Nephron (organoid): ENCODE data around the gene UBE2H.

Experiments used
- H3K27ac Mint-ChIP-seq, 3 experiments: 2 replicates each; pipeline ENCODE4 v1.8.0; 2020; ENCODE audit warnings: mixed read lengths in 3 of 3, mild to moderate bottlenecking in 2 of 3, moderate library complexity in 1 of 3
- H3K27me3 Mint-ChIP-seq: 2 replicates; pipeline ENCODE4 v1.8.0; 2021; ENCODE audit warnings: low read depth, mild to moderate bottlenecking, moderate library complexity, mixed read lengths
- H3K36me3 Mint-ChIP-seq: 2 replicates; pipeline ENCODE4 v1.8.0; 2020; ENCODE audit warnings: low read depth, mixed read lengths
- H3K4me1 Mint-ChIP-seq: 2 replicates; pipeline ENCODE4 v1.8.0; 2020; ENCODE audit warnings: mixed read lengths
- H3K4me3 Mint-ChIP-seq, 3 experiments: 2 replicates each; pipeline ENCODE4 v1.8.0; 2020; ENCODE audit warnings: mild to moderate bottlenecking in 3 of 3, mixed read lengths in 3 of 3, moderate library complexity in 2 of 3
- H3K9me3 Mint-ChIP-seq: 2 replicates; pipeline ENCODE4 v1.8.0; 2020; ENCODE audit warnings: mixed read lengths
- TF ChIP-seq, protein P1 (sequence below), 3 experiments: fragments of 200-600 bp; sonication (generic); IDR thresholded peaks; one replicate each; pipeline ENCODE4 v1.5.0; 2021; ENCODE audit warnings: antibody characterized with exemption in 3 of 3; ENCODE audit not compliant: unreplicated experiment in 3 of 3

UBE2H gene

DNA sequence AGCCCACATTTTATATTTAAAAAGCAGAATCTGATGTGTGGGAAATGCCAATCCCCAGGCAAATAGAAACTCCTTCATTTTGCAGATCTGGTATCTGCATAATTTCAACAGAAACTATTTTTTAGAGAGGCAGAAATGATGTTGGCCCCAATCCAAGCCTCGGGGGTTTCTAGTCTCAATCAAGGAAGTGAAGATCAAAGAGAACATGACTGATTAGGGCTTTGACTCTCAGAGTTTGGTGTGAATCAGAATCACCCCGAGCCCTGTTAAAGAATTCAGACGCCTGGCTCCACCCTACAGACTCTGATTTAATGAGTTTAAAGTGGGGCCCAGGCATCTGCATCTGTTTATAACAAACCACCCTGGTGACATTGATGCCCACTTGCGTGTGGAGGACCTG lies 36.7 kb upstream of the UBE2H start:
- Mint-ChIP-seq H3K4me3 (no peak overlapping the region), H3K4me1 (no peaks in the 10 kb centered on the region), H3K27ac (no peak overlapping the region), H3K36me3 (no peaks in the 10 kb centered on the region), H3K27me3 (no peaks in the 10 kb centered on the region), H3K9me3 (no peaks in the 10 kb centered on the region)
- TF ChIP-seq, protein P1, sequence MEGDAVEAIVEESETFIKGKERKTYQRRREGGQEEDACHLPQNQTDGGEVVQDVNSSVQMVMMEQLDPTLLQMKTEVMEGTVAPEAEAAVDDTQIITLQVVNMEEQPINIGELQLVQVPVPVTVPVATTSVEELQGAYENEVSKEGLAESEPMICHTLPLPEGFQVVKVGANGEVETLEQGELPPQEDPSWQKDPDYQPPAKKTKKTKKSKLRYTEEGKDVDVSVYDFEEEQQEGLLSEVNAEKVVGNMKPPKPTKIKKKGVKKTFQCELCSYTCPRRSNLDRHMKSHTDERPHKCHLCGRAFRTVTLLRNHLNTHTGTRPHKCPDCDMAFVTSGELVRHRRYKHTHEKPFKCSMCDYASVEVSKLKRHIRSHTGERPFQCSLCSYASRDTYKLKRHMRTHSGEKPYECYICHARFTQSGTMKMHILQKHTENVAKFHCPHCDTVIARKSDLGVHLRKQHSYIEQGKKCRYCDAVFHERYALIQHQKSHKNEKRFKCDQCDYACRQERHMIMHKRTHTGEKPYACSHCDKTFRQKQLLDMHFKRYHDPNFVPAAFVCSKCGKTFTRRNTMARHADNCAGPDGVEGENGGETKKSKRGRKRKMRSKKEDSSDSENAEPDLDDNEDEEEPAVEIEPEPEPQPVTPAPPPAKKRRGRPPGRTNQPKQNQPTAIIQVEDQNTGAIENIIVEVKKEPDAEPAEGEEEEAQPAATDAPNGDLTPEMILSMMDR (IDR thresholded peaks at IDR 0.05; ENCODE audit: unreplicated experiment in 3 of 3) = no peak

DNA sequence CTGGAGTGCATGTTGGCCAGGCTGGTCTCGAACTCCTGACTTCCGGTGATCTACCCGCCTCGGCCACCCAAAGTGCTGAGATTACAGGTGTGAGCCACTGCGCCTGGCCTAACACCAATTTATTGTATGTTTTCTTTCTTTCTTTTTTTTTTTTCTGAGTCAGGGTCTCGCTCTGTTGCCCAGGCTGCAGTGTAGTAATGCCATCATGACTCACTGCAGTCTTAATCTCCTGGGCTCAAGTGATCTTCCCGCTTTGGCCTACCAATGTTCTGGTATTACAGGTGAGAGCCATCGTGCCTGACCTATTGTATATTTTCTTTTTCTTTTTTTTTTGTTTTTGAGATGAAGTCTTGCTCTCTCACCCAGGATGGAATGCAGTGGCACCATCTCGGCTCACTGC lies 33.8 kb upstream of the UBE2H start:
- Mint-ChIP-seq H3K4me1 (no peaks in the 10 kb centered on the region), H3K36me3 (no peaks in the 10 kb centered on the region), H3K9me3 (no peaks in the 10 kb centered on the region), H3K4me3 (no peak overlapping the region), H3K27ac (no peak overlapping the region), H3K27me3 (no peaks in the 10 kb centered on the region)
- TF ChIP-seq, protein P1 (IDR thresholded peaks at IDR 0.05; ENCODE audit: unreplicated experiment in 3 of 3) = no peak

DNA sequence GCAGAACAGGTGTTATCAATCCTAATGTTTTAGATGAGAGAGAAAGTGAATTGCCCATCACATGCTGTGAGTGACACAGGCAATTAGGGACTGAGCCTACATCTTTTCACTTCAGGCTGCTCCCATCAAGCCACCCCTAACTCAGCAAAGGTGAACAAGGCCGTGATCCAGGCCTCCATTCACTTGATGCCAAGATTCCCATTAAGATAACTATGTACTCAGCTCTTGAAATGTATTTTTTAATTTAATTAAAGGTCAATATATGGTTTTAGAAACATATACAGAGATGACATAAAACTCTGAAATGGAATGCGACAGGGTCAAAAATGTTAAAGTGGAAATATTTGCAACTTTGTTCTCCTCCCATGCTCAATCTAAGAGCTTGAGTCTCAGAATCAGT lies 27.9 kb upstream of the UBE2H start:
- Mint-ChIP-seq H3K4me3 (no peak overlapping the region), H3K27ac (no peak overlapping the region), H3K27me3 (no peaks in the 10 kb centered on the region), H3K9me3 (no peaks in the 10 kb centered on the region), H3K36me3 (no peaks in the 10 kb centered on the region), H3K4me1 (no peaks in the 10 kb centered on the region)
- TF ChIP-seq, protein P1 (IDR thresholded peaks at IDR 0.05; ENCODE audit: unreplicated experiment in 3 of 3) = no peak

DNA sequence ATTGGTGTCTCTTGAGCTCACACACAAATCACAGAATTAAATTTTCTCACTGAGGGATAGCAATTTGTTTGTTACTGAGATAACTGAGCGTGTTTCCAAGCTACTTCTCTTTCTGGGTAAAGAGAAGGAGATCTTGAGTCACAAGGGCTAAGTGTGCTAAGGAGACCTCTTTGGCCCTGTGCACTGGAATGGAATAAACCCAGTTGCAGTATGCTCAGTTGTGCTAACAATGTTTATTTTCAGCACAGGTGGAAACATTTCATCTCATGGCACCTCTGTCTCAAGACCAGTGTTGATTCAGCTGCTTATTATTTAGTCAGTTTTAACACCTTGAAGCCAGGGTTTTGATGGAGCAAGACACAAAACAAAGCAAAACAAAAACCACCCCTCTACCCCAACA lies 22.5 kb upstream of the UBE2H start:
- H3K27me3 Mint-ChIP-seq = no peaks in the 10 kb centered on the region
- H3K27ac Mint-ChIP-seq = no peak overlapping the region
- no peaks in the 10 kb centered on the region for H3K4me1 Mint-ChIP-seq
- H3K9me3 Mint-ChIP-seq = no peaks in the 10 kb centered on the region
- no peaks in the 10 kb centered on the region for H3K36me3 Mint-ChIP-seq
- H3K4me3 Mint-ChIP-seq = no peak overlapping the region
- TF ChIP-seq, protein P1 (IDR thresholded peaks at IDR 0.05; ENCODE audit: unreplicated experiment in 3 of 3) = no peak

DNA sequence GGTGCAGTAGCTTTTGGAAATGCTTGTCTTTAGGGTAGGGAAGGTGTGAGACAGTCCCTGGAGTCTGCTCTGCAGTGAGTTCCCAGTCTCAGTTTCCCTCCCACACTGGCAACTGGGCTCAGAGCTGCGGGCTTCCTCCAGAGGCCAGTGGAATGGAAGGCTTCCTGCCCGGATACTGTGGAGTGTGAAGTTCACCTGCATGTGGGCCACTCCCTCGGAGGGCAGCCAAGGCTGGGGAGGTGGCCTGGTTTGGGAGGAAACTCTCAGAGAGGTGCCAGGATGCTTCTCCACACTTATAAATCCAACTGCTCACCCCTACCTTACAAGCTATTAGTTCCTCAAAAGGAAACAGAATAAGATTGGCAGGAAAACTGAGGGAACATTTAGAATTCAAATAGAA lies 18.1 kb upstream of the UBE2H start:
- Mint-ChIP-seq H3K9me3 (no peaks in the 10 kb centered on the region), H3K27ac (no peak overlapping the region), H3K4me3 (no peak overlapping the region), H3K27me3 (no peaks in the 10 kb centered on the region), H3K4me1 (peaks cover 10% of the 10 kb centered on the region), H3K36me3 (no peaks in the 10 kb centered on the region)
- TF ChIP-seq, protein P1 (IDR thresholded peaks at IDR 0.05; ENCODE audit: unreplicated experiment in 3 of 3) = no peak

DNA sequence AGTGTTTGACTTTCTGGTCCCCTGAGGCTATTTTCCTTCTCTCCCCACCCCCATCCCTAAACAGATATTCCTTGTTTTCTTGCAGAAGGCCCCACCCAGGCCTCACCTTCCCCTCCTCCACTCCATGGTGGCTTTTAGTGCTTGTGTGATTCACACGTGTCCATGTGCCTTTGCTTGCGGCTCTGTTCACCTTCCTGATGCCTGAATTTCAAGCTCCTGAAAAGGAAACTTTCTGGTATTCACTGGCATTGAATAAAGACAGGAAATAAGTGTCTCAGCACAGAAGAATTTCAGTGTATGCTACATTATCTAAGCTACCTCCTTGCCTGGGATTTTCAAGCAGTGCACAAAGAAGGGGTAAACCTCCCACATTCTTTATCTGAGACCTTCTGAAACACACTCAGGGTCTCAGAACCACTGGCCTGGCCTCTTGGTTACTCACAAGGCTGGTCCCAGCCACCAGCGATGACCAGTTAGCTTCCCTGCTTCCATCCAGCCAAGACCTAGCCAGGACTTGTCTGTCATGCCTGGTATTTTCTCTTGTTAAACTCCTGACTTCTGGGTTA lies 17.2 kb upstream of the UBE2H start:
- TF ChIP-seq, protein P1 (IDR thresholded peaks at IDR 0.05; ENCODE audit: unreplicated experiment in 3 of 3) = no peak
- Mint-ChIP-seq H3K9me3 (no peaks in the 10 kb centered on the region), H3K4me1 (peaks cover 10% of the 10 kb centered on the region), H3K36me3 (no peaks in the 10 kb centered on the region), H3K27ac (peak overlapping the region; percentile 84 to 94 (median 90)), H3K27me3 (no peaks in the 10 kb centered on the region), H3K4me3 (no peak overlapping the region)
